ENCODE data around the gene COL9A2.

DNA sequence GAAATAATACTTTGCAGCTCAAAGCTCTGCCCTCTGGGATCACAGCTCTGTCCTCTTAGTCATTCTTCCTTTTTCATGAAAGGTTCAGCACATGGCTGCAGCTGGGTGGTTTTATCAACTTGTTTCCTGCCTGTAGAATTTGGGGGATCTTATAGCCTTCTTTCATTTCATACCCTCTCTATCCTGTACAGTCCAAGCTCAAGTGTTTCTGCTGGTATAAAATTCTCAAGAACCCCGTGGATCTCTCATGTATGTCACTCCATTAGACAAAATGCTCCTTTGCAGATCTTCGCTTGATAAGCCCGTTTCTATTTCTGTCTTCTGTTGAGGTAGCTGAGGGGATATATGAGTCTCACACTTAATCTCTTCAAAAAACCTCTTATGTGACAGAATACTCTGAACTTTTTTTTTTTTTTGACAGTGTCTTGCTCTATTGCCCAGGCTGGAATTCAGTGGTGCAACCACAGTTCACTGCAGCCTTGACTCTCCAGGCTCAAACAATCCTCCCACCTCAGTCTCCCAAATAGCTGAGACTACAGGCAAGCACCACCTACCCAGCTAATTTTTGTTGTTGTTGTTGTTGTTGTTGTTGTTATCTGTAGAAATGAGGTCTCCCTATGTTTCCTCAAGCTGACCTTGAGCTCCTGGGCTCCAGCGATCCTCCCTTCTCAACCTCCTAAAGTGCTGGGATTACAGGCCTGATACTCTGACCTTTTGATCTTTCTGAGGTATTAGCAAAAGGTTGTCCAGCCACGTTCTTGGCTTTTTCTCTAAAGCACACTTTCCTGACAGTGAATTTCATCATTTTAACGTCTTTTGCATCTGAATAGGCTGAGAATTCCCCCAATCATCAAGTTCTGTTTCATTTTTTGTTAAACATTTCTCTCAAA lies 24.6 kb upstream of the COL9A2 start:
- TF ChIP-seq POLR2A (IDR thresholded peaks at IDR 0.05): no peak
- TF ChIP-seq, protein P1, sequence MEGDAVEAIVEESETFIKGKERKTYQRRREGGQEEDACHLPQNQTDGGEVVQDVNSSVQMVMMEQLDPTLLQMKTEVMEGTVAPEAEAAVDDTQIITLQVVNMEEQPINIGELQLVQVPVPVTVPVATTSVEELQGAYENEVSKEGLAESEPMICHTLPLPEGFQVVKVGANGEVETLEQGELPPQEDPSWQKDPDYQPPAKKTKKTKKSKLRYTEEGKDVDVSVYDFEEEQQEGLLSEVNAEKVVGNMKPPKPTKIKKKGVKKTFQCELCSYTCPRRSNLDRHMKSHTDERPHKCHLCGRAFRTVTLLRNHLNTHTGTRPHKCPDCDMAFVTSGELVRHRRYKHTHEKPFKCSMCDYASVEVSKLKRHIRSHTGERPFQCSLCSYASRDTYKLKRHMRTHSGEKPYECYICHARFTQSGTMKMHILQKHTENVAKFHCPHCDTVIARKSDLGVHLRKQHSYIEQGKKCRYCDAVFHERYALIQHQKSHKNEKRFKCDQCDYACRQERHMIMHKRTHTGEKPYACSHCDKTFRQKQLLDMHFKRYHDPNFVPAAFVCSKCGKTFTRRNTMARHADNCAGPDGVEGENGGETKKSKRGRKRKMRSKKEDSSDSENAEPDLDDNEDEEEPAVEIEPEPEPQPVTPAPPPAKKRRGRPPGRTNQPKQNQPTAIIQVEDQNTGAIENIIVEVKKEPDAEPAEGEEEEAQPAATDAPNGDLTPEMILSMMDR (IDR thresholded peaks at IDR 0.05): no peak
